Activated naive CD8-positive, alpha-beta T cell treated with anti-CD3 and anti-CD28 coated beads, Interleukin-2, amount 50 U/mL, for 16 hours (primary cell): Measurements from ENCODE around the gene ZNF268.
"Not testable (repeated sequence)": the region's sequence is repeated elsewhere in the genome, so short reads cannot be mapped to it uniquely, and the experiment has no call there.

Experiments used
- DNase-seq: peaks from one replicate; pipeline ENCODE4 v3.0.0-alpha.2; 2020; ENCODE audit warnings: low read depth, low spot score

ZNF268 gene

GRCh38 chr12:133227281-133227852 is 46.1 kb downstream of the ZNF268 start:
- DNase-seq, result no peak

DNA sequence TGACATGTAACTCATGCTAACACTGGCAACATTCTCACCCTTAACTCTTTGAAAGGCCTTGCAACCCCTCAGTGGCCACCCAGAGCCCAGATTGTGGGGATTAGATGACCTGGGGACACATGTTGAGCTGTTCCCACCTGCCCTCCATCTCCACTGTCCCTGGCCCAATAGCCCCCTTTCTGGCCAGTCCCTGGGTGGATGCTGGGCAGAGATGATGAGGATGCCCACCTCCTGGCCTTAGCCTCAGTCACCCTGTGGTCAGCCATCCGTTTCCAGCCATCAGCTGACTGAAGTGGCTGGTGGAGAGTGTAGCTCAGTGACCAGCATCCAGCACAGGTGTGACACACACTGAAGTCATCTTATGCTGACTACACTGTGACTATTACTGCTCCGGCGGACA is 49.7 kb downstream of the ZNF268 start:
- no peak for DNase-seq

GRCh38 chr12:133233006-133233405 is 51.7 kb downstream of the ZNF268 start:
- no peak for DNase-seq

DNA sequence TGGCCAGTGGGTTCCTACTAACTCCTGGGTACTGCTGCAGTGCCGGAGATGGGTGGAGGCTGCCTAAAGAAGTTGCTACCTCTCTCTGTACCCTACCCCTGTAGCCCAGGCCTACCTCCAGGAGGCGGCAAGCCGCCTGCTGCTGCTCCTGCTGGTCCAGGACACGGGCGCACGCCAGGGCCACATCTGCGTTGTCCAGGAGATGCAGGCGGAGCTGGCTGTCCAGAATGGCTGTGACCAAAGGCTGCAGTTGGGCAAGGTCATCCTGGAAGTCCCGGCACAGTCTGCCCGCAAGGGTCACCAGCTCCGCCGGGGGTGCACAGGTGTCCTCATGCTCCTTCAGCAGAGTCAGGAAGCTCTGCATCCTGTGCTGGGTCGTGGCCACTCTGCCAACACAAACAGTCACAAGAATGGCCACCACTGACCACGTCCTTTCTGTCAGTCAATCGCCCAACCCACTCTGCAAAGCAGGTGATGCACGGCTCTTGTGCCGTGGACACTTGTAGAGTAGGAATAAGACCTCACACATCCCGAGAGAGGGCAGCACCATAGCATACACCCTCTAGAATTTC is 52.8 kb downstream of the ZNF268 start:
- no peak for DNase-seq

DNA sequence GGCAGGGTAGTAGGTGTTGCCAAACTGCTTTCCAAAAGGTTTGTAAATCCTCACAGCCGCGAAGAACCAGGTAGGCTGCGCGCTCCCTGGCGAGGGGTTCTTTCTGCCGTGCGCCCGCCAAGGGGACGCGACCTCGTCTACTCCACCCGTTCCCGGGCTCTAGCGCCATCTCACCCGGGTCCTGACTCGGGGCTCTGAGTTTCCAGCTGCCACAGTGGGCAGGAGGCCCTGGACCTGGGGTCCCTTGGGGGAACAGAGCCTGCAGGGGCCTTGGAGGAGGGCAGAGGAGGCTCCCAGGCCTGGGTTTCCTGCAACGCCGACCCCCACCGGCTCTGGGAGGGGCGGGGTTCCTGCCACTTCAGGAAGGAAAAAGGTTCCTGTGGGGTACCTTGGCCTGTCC is 53.7 kb downstream of the ZNF268 start:
- DNase-seq, result no peak

DNA sequence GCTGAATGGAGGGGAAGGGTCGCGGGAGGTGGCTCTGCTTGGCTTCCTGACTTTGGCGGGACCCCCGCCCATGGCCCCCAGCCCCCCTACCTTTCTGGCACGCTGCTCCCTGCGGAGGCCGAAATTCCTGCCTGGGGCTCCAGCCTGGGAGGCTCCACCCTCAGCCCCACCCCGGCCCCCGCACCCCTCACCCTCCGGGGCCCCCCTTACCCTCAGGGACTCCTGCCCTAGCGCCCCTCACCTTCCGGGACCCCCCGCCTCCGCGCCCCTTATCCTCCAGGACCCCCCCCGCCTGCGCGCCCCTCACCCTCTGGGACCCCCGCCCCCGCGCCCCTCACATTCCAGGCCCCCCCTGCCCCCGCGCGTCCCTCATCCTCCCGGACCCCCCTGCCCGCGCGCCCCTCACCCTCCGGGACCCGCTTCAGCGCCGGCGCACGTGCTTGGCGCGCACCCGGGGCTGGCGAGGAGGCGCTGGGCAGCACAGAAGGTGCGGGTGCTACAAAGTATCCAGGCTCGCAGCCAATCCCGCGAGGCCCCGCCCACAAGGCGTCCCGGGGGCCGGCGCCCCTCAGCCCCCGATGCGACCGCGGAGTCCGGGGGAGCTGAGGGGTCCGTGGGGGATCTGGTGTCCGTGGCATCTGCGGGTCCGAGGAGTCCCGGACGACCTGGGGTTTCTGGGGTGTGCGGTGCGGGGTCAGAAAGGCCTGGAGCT is 54.3 kb downstream of the ZNF268 start, which contains the start of gene ANHX:
TSS of gene ANHX (minus strand) at position 477 of the 712 bp plus-strand sequence. CDS start 1,521 bp downstream, outside the sequence.
- DNase-seq, result no peak

GRCh38 chr12:133236144-133236543 is 54.8 kb downstream of the ZNF268 start:
- no peak for DNase-seq

DNA sequence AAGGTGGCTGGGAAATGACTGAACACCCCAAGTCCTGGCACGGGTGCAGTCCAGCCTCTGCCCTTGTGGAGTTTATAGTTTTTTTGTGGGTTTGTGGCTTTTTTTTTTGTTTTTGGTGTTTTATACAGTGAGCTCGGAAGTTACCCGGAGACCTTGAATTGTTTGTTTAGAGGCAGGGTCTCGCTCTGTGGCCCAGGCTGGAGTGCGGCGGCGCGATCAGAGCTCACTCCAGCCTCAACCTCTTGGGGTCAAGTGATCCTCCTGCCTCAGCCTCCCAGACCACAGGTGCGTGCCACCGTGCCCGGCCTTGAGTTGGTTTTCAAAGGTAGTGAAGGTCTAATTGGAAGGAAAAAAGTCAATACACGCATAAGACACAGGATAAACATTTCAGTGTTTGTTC is 55.3 kb downstream of the ZNF268 start:
- DNase-seq, result no peak

DNA sequence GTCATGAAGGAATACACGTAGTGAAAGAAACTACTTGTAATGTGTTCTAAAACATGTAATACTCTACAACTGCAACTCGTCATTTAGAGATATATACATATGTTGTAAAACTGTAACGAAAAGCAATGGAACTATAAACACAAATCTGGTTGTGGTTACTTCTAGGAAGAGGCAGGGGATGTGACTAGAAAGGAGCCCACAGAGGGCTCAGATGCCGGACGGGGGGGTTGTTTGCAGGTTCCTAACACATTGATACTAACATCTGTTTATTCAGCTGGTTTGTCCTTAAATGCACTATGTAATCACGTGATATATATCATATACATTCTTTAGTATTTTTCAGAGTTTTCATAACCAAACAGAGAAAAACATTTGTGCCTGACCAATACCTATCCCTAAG is 70.4 kb downstream of the ZNF268 start:
- DNase-seq, result no peak

GRCh38 chr12:133255833-133256232 is 74.5 kb downstream of the ZNF268 start:
- DNase-seq, result not testable (repeated sequence)

- DNase-seq, result no peak
Measured at GRCh38 chr12:133256321-133256720, 75.0 kb downstream of the ZNF268 start.

DNA sequence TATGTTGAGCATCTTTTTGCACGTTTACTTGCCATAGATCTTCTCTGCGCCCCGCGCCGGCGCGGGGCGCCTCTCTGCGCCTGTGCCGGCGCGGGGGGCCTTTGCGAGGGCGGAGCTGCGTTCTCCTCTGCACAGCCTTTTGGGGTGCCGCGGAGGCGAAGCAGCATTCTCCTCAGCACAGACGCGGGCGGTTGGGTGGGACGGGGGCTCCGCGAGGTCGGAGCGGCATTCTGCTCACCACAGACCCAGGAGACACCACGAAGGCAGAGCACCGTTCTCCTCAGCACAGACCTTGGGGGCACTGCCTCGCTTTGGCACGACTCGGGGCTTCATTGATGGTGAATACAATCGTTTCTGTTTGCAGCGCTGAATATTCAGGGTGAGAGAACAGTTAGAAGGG is 82.9 kb downstream of the ZNF268 start:
- DNase-seq, result no peak
